ENCODE measurements around the gene SYT1. TPM values are rescaled to one million over a fixed set of nuclear protein-coding genes. Genes with fewer than 3 reads are reported as not detected.

SYT1 gene
- total RNA-seq, 4 donors from 2014 or later, result 9.7 to 24.3 (median 18.3) TPM

DNA sequence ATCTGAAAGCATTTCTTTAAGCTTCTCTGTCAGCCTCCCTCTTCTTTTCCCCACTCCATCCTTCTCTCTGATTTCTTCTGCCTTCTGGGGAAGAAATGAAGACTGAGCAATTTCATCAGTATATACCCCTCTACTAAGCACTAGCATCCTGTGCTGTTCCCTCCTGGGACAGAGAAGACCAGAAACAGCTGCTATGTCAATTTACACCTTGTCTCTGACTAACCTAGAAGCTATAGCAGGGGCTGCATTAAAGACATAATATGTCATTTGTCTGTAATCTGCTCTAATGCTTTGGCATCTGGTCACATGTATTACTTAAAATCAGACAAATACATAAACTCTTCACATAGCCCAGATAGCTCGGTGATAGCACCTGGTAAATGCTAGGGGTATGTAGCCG lies 529.3 kb downstream of the SYT1 start:
- Histone ChIP-seq H3K27ac (no peak overlapping the region), H3K4me1 (no peaks in the 10 kb centered on the region), H3K4me3 (no peak overlapping the region), H3K36me3 (no peaks in the 10 kb centered on the region), H3K9me3 (no peaks in the 10 kb centered on the region), H3K27me3 (no peaks in the 10 kb centered on the region)
- intact Hi-C loops (cut with DNase I; ENCODE audit: low total_unique reads), result no loop called here
- no peak for DNase-seq
- TF ChIP-seq POLR2A (IDR thresholded peaks at IDR 0.05), result no peak
- TF ChIP-seq CTCF (IDR thresholded peaks at IDR 0.05), result no peak

DNA sequence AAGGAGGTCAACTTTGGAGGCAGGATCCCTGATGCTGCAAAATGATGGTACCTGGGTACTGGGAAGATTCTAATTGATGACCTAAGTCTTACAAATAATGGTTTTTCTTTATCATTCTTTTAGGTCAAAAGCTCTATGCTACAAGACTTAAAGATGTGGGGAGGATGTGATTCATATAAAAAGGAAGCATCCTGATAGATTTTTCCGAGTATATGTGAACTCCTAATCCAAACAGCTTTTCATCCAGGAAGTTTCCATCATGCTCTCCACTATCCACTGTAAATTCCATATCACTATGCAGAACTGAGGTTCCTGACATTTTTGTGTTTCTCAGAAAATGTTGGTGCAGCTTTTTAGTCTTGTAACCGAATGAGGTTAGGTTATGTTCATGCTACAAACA lies 533.0 kb downstream of the SYT1 start:
- Histone ChIP-seq H3K36me3 (no peaks in the 10 kb centered on the region), H3K4me1 (no peaks in the 10 kb centered on the region), H3K9me3 (no peaks in the 10 kb centered on the region), H3K27me3 (no peaks in the 10 kb centered on the region), H3K27ac (no peak overlapping the region), H3K4me3 (no peak overlapping the region)
- no peak for DNase-seq
- TF ChIP-seq CTCF (IDR thresholded peaks at IDR 0.05) (no peak), POLR2A (IDR thresholded peaks at IDR 0.05) (no peak)
- intact Hi-C loops (cut with DNase I; ENCODE audit: low total_unique reads), result no loop called here

DNA sequence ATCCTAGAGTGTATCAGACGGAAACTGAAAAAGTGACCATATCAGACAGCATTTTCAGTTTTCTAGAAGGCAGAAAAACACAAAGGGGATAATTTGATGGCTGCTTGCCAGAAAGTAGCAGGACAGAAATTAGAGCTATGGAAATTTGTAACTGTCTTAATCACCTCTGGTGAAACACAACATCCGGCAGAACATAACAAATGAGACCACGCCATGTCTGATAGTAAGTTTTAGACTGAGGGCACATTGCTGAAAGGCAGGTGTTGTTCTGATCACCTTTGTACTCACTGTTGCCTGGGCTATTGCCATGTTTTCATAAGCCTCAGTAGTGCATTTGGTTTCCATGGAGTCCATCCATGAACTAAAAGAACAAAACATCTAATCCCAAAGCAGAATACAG lies 535.9 kb downstream of the SYT1 start:
- no peak for DNase-seq
- intact Hi-C loops (cut with DNase I; ENCODE audit: low total_unique reads), result no loop called here
- TF ChIP-seq CTCF (IDR thresholded peaks at IDR 0.05) (no peak), POLR2A (IDR thresholded peaks at IDR 0.05) (no peak)
- Histone ChIP-seq H3K9me3 (no peaks in the 10 kb centered on the region), H3K27ac (no peak overlapping the region), H3K4me3 (no peak overlapping the region), H3K27me3 (no peaks in the 10 kb centered on the region), H3K36me3 (no peaks in the 10 kb centered on the region), H3K4me1 (no peaks in the 10 kb centered on the region)

DNA sequence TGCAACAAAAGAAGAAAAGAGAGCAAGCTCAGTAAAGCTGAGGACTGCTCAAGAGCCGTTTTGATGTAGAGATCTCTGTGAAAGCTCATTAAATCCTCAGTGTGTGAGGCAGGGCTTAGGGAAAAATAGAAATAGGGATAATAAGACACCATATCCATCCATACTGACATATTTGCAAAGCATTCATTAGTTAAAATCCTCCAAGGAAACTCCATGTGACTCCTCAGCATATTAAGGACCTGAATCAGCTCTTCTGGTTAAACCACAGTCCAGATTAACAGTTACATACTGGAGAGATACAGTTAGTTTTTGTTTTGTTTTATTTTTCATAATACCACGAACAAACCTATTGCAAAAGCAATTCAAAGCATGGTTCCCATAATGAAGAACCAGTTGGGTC lies 538.0 kb downstream of the SYT1 start:
- Histone ChIP-seq H3K36me3 (no peaks in the 10 kb centered on the region), H3K4me1 (no peaks in the 10 kb centered on the region), H3K27ac (no peak overlapping the region), H3K27me3 (no peaks in the 10 kb centered on the region), H3K4me3 (no peak overlapping the region), H3K9me3 (no peaks in the 10 kb centered on the region)
- TF ChIP-seq POLR2A (IDR thresholded peaks at IDR 0.05) (no peak), CTCF (IDR thresholded peaks at IDR 0.05) (no peak)
- DNase-seq, result no peak
- intact Hi-C loops (cut with DNase I; ENCODE audit: low total_unique reads), result no loop called here

GRCh38 chr12:79406993-79407392 lies 542.4 kb downstream of the SYT1 start:
- intact Hi-C loops (cut with DNase I; ENCODE audit: low total_unique reads), result no loop called here

More at GRCh38 chr12:79406993-79407392, 542.4 kb downstream of the SYT1 start:
- no peak for DNase-seq
- no peaks in the 10 kb centered on the region for H3K27me3 ChIP-seq
- H3K4me3 ChIP-seq, result no peak overlapping the region
- H3K9me3 ChIP-seq, result no peaks in the 10 kb centered on the region
- peak overlapping the region in 1 of 2 donors; percentile 18 for H3K27ac ChIP-seq
- no peaks in the 10 kb centered on the region for H3K36me3 ChIP-seq
- TF ChIP-seq POLR2A (IDR thresholded peaks at IDR 0.05) (no peak), CTCF (IDR thresholded peaks at IDR 0.05) (no peak)
- no peaks in the 10 kb centered on the region for H3K4me1 ChIP-seq

Data from uterus (tissue), 4 donors.